GM23248 (cell line): Measurements from ENCODE around the gene PTK6. TPM values are rescaled to one million over a fixed set of nuclear protein-coding genes. Genes with fewer than 3 reads are reported as not detected.

Experiments
- DNase-seq: peaks from one replicate; pipeline ENCODE4 v3.0.0-alpha.2; 2015
- H2AFZ ChIP-seq: fragments of 200-600 bp; sonication (generic); 2 replicates; pipeline ENCODE4 v1.6.1; 2016; ENCODE audit warnings: antibody characterized with exemption
- H3F3A ChIP-seq: fragments of 200-600 bp; sonication (generic); 2 replicates; pipeline ENCODE4 v1.6.1; 2016; ENCODE audit warnings: mild to moderate bottlenecking, antibody characterized with exemption, mixed run types; ENCODE audit not compliant: insufficient read depth
- H3K27ac ChIP-seq: fragments of 200-600 bp; sonication (generic); 2 replicates; pipeline ENCODE4 v1.5.1; 2016; ENCODE audit warnings: mild to moderate bottlenecking
- H3K27me3 ChIP-seq: fragments of 200-600 bp; sonication (generic); replicated peaks from 2 replicates; pipeline ENCODE4 v1.6.1; 2016; ENCODE audit warnings: mild to moderate bottlenecking; ENCODE audit not compliant: insufficient read depth
- H3K36me3 ChIP-seq: fragments of 200-600 bp; sonication (generic); 2 replicates; pipeline ENCODE4 v1.6.1; 2016; ENCODE audit warnings: low read depth, mild to moderate bottlenecking
- H3K4me1 ChIP-seq: fragments of 200-600 bp; sonication (generic); 2 replicates; pipeline ENCODE4 v1.6.1; 2016; ENCODE audit warnings: mild to moderate bottlenecking; ENCODE audit not compliant: insufficient read depth
- H3K4me2 ChIP-seq: fragments of 200-600 bp; sonication (generic); one replicate; pipeline ENCODE4 v1.6.1; 2016; ENCODE audit warnings: mild to moderate bottlenecking; ENCODE audit not compliant: unreplicated experiment
- H3K4me3 ChIP-seq: fragments of 200-600 bp; sonication (generic); 2 replicates; pipeline ENCODE4 v1.5.1; 2016; ENCODE audit warnings: mild to moderate bottlenecking
- H3K79me2 ChIP-seq: fragments of 200-600 bp; sonication (generic); 2 replicates; pipeline ENCODE4 v1.6.1; 2016; ENCODE audit warnings: mild to moderate bottlenecking; ENCODE audit not compliant: insufficient read depth
- H3K9ac ChIP-seq: fragments of 200-600 bp; sonication (generic); 2 replicates; pipeline ENCODE4 v1.6.1; 2016; ENCODE audit warnings: mild to moderate bottlenecking
- H3K9me2 ChIP-seq: fragments of 200-600 bp; sonication (generic); 2 replicates; pipeline ENCODE4 v1.6.1; 2016; ENCODE audit warnings: mixed run types, mild to moderate bottlenecking, moderate library complexity; ENCODE audit not compliant: insufficient read depth
- H3K9me3 ChIP-seq: fragments of 200-600 bp; sonication (generic); one replicate; pipeline ENCODE4 v1.6.1; 2017; ENCODE audit warnings: low read depth
- H4K20me1 ChIP-seq: fragments of 200-600 bp; sonication (generic); 2 replicates; pipeline ENCODE4 v1.6.0; 2016; ENCODE audit not compliant: insufficient read depth
- EZH2 ChIP-seq: fragments of 200-600 bp; sonication (generic); IDR thresholded peaks from 2 replicates; pipeline ENCODE4 v1.6.1; 2018; ENCODE audit warnings: antibody characterized with exemption, mild to moderate bottlenecking; ENCODE audit not compliant: insufficient read depth, poor library complexity, severe bottlenecking
- EZH2phosphoT487 ChIP-seq: fragments of 200-600 bp; sonication (generic); IDR thresholded peaks from 2 replicates; pipeline ENCODE4 v1.6.1; 2018; ENCODE audit warnings: antibody characterized with exemption, moderate library complexity, mild to moderate bottlenecking, low read depth; ENCODE audit not compliant: insufficient read depth
- WGBS, 2 experiments: methylation state at CpG; one replicate each; pipeline ENCODE4 v1.1.6; 2015 to 2017; ENCODE audit warnings: low lambda C conversion rate in 2 of 2, low coverage in 1 of 2; ENCODE audit errors: missing lambda C conversion rate in 2 of 2; 5-methylcytosine and 5-hydroxymethylcytosine counted together
- in situ Hi-C: fragments of 300-500 bp; cut with MboI; formaldehyde crosslinking; loops from 2 replicates; pipeline ENCODE4 v1.15.0; 2020
- polyA plus RNA-seq: library from polyadenylated mRNA; unstranded; fragments of >200 nt; fragmentation: Nextera tagmentation; extraction: Ambion mirVana; gene quantifications from 2 replicates; pipeline ENCODE4 v1.2.1, GENCODE V29; 2016
- total RNA-seq: library from RNA; depleted of rRNA; stranded (reverse); fragments of >200 nt; shearing (Covaris generic); gene quantifications from 2 replicates; pipeline ENCODE4 v1.2.3, GENCODE V29; 2014

The PTK6 gene
- total and polyA plus RNA-seq, 2 experiments from 2014 or later = not detected

DNA sequence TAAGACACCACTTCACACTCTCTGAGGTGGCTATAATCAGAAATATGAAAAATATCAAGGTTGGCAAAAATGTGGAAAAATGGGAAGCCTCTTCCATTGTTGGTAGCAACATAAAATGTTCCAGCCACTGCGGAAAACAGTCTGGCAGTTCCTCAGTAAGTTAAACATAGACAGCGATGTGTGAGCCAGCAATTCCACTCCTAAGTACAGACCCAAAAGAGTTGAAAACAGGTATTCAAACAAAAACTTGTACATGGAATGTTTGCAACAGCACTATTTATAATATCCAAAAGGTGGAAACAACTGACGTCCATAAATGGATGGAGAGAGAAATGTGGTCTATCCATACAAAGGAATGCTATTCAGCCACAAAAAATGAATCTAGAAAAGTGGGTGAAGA is 24.0 kb downstream of the PTK6 start:
- H3K9me3 ChIP-seq = no peaks in the 10 kb centered on the region
- TF ChIP-seq EZH2 (no peak), EZH2phosphoT487 (no peak)
- H4K20me1 ChIP-seq = no peaks in the 10 kb centered on the region
- no peaks in the 10 kb centered on the region for H3K79me2 ChIP-seq
- no peak overlapping the region for H3K4me2 ChIP-seq
- H3K27me3 ChIP-seq = no peaks in the 10 kb centered on the region
- in situ Hi-C loops = no loop called here
- no peak overlapping the region for H3K4me3 ChIP-seq
- H3K9ac ChIP-seq = no peak overlapping the region
- no peak overlapping the region for H2AFZ ChIP-seq
- H3K27ac ChIP-seq = no peak overlapping the region
- H3K4me1 ChIP-seq = no peaks in the 10 kb centered on the region
- no peaks in the 10 kb centered on the region for H3F3A ChIP-seq
- no peaks in the 10 kb centered on the region for H3K9me2 ChIP-seq
- whole genome bisulfite sequencing, 2 experiments = 87 to 91% methylated on average over 3 of the region's 3 CpGs
- H3K36me3 ChIP-seq = no peaks in the 10 kb centered on the region
- DNase-seq = no peak

DNA sequence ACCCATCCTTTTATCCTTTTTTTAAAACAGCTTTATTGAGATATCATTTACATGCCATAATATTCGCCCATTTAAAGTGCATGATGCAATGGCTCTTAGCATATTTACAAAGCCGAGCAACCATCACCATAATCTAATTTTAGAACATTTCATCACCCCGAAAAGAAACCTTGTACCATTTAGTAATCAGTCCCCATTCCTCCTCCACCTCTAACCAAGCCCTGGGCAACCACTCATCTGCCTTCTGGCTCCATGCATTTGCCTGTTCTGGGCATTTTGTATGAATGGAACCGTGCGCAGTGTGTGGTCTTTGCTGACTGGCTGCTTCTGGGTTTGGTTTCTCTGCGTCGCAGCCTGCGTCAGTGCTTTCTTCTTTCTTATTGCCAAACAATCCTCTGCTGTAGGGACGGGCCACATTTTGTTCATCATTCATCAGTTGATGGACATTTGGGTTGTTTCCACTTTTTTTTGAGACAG is 28.1 kb downstream of the PTK6 start:
- no peak for TF ChIP-seq EZH2
- no peak for TF ChIP-seq EZH2phosphoT487
- WGBS, 2 experiments = 71 to 75% methylated on average over 9 of the region's 9 CpGs
- H3K79me2 ChIP-seq = no peaks in the 10 kb centered on the region
- in situ Hi-C loops = no loop called here
- H3K9me3 ChIP-seq = no peaks in the 10 kb centered on the region
- H3K27me3 ChIP-seq = peaks cover 6% of the 10 kb centered on the region; the same call in 1 of the 2 replicates
- no peaks in the 10 kb centered on the region for H4K20me1 ChIP-seq
- no peak overlapping the region for H3K27ac ChIP-seq
- H2AFZ ChIP-seq = no peak overlapping the region
- no peak overlapping the region for H3K4me3 ChIP-seq
- H3K4me1 ChIP-seq = no peaks in the 10 kb centered on the region
- H3K9ac ChIP-seq = no peak overlapping the region
- no peaks in the 10 kb centered on the region for H3K9me2 ChIP-seq
- H3K36me3 ChIP-seq = no peaks in the 10 kb centered on the region
- DNase-seq = peak; percentile 37
- H3F3A ChIP-seq = no peaks in the 10 kb centered on the region
- no peak overlapping the region for H3K4me2 ChIP-seq

DNA sequence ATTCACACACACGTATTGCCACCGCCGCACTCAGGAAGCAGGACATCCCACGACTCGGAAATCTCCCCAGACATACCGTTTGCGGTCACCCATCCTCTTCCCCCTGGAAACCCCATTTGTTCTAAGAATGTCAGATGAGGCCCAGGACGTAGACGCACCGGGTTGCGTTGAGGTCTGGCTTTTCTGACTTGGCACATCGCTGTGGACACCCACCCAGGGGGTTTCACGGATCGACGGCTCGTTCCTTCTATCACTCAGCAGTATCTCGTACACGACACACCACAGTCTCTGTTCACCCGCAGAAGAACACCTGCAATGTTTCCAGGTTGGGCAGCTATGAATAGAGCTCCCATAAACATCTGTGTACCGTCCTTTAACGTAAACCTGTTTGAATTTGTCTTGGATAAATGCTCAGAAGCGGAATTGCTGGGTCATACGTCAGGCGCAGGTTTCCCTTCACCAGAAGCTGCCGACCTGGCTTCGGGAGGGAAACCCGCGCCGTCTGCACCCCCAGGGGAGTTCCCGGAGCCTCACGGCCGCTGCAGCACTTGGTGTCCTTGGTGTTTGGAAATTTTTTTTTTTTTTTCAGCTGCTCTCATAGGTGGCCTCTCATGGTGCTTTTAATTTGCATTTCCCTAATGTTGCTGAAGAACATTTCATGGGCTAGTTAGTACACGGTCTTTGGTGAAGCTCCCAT is 29.0 kb downstream of the PTK6 start:
- H3K4me2 ChIP-seq = no peak overlapping the region
- H3K27ac ChIP-seq = no peak overlapping the region
- WGBS, 2 experiments = 74 to 75% methylated on average over 33 of the region's 33 CpGs

DNA sequence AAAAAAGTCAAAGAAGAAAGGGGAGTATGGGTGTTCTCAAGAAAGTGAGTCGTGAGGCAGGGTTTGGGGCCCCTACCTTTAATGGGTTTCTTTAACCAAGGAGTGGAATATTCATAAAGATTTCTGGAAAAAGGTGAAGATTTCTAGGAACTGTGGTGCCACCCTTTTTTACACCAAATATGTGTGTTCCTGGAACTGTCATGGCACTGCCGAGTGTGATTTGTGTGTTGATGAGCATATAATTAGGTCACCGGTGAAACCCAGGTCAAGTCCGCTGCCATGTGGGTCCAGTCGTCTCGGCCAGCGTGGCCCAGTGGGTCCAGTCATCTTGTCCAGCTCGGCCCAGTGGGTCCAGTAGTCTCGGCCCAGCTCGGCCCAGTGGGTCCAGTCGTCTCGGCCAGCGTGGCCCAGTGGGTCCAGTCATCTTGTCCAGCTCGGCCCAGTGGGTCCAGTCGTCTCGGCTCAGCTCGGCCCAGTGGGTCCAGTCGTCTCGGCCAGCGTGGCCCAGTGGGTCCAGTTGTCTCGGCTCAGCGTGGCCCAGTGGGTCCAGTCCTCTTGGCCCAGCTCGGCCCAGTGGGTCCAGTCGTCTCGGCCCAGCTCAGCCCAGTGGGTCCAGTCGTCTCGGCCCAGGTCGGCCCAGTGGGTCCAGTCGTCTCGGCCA is 30.0 kb downstream of the PTK6 start:
- Histone ChIP-seq H3K9me2 (no peaks in the 10 kb centered on the region), H3K27ac (no peak overlapping the region), H4K20me1 (no peaks in the 10 kb centered on the region), H3K79me2 (no peaks in the 10 kb centered on the region), H3K4me1 (no peaks in the 10 kb centered on the region), H3K9me3 (no peaks in the 10 kb centered on the region), H3K9ac (no peak overlapping the region), H3K36me3 (no peaks in the 10 kb centered on the region), H3F3A (no peaks in the 10 kb centered on the region), H2AFZ (no peak overlapping the region), H3K4me3 (no peak overlapping the region), H3K4me2 (no peak overlapping the region), H3K27me3 (peaks cover 9% of the 10 kb centered on the region; the same call in 1 of the 2 replicates)
- 79 to 84% methylated on average over 24 to 28 of the region's 30 CpGs for WGBS, 2 experiments
- no peak for DNase-seq
- TF ChIP-seq EZH2 (no peak), EZH2phosphoT487 (no peak)
- in situ Hi-C loops = no loop called here

More for the DNA sequence above, 29.0 kb downstream of the PTK6 start:
- no peaks in the 10 kb centered on the region for H3K4me1 ChIP-seq
- no peak overlapping the region for H3K4me3 ChIP-seq
- H2AFZ ChIP-seq = no peak overlapping the region
- no peaks in the 10 kb centered on the region for H4K20me1 ChIP-seq
- no peak for DNase-seq
- no peaks in the 10 kb centered on the region for H3K79me2 ChIP-seq
- H3K36me3 ChIP-seq = no peaks in the 10 kb centered on the region
- no peak overlapping the region for H3K9ac ChIP-seq
- H3K9me3 ChIP-seq = no peaks in the 10 kb centered on the region
- in situ Hi-C loops = no loop called here
- no peaks in the 10 kb centered on the region for H3K9me2 ChIP-seq
- TF ChIP-seq EZH2phosphoT487 (no peak), EZH2 (no peak)
- no peaks in the 10 kb centered on the region for H3F3A ChIP-seq
- H3K27me3 ChIP-seq = peaks cover 9% of the 10 kb centered on the region; the same call in 1 of the 2 replicates
